Activated naive CD4-positive, alpha-beta T cell treated with anti-CD3 and anti-CD28 coated beads for 36 hours (primary cell): ENCODE results near the gene ANO6. TPM values are rescaled to one million over a fixed set of nuclear protein-coding genes. Genes with fewer than 3 reads are reported as not detected.

ENCODE experiments used
- CTCF ChIA-PET: fragments of 350-600 bp; sonication (Branson Sonifier 250); formaldehyde crosslinking; loops from one replicate; lab custom pipeline; 2021; ENCODE audit warnings: antibody characterized with exemption; lab: Charles Lee
- DNase-seq: peaks from one replicate; pipeline ENCODE4 v3.0.0-alpha.2; 2020
- H3K27ac Mint-ChIP-seq: one replicate; pipeline ENCODE4 v1.8.0; 2021; ENCODE audit warnings: mild to moderate bottlenecking, mixed read lengths
- H3K27me3 Mint-ChIP-seq: one replicate; pipeline ENCODE4 v1.8.0; 2021; ENCODE audit warnings: low read depth, mixed read lengths
- H3K36me3 Mint-ChIP-seq: one replicate; pipeline ENCODE4 v1.8.0; 2021; ENCODE audit warnings: low read depth, mixed read lengths
- H3K4me1 Mint-ChIP-seq: one replicate; pipeline ENCODE4 v1.8.0; 2021; ENCODE audit warnings: low read depth, mixed read lengths
- H3K4me3 Mint-ChIP-seq: one replicate; pipeline ENCODE4 v1.8.0; 2021; ENCODE audit warnings: mild to moderate bottlenecking, moderate library complexity, mixed read lengths
- H3K9me3 Mint-ChIP-seq: one replicate; pipeline ENCODE4 v1.8.0; 2021; ENCODE audit warnings: mixed read lengths
- intact Hi-C: fragments of 100-400 bp; cut with micrococcal nuclease; formaldehyde crosslinking; loops from one replicate; pipeline ENCODE4 v1.15.1; 2023
- total RNA-seq, 2 experiments: library from RNA; stranded (reverse); gene quantifications; one replicate each; pipeline ENCODE4 v1.2.3, GENCODE V29; 2021

Gene ANO6
- total RNA-seq, 2 experiments from 2014 or later: 12.9 to 14.6 TPM

DNA sequence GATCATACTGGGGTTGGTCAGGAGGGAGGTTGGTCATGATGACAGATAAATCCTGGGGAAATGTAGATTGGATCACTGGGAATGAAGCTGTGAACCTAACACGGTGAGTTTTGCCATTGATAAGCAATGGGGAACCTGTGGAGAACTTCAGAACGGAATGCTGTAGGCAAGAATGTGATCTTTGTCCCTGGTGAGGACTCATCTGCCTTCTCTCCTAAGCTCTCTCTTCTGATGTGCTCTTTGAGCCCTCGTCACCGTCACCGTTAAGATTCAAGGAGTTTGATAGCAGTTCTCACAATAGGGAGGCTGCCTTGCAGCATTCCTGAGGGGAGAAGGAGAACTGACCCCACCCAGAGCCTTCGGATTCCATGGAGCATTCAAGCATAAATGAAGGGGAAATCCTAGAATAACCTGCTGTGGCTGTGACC lies 217.6 kb downstream of the ANO6 start:
- DNase-seq: no peak
- peaks cover 10% of the 10 kb centered on the region for H3K36me3 Mint-ChIP-seq
- H3K9me3 Mint-ChIP-seq: no peaks in the 10 kb centered on the region
- CTCF ChIA-PET: interaction anchor here (1.1 kb wide), 1 partner anchor 250 kb away, joined by 3 read pairs; no protein-coding TSS in a partner anchor
- no peak overlapping the region for H3K27ac Mint-ChIP-seq
- no peaks in the 10 kb centered on the region for H3K27me3 Mint-ChIP-seq
- intact Hi-C loops: no loop called here
- H3K4me1 Mint-ChIP-seq: peaks cover 8% of the 10 kb centered on the region
- no peak overlapping the region for H3K4me3 Mint-ChIP-seq

DNA sequence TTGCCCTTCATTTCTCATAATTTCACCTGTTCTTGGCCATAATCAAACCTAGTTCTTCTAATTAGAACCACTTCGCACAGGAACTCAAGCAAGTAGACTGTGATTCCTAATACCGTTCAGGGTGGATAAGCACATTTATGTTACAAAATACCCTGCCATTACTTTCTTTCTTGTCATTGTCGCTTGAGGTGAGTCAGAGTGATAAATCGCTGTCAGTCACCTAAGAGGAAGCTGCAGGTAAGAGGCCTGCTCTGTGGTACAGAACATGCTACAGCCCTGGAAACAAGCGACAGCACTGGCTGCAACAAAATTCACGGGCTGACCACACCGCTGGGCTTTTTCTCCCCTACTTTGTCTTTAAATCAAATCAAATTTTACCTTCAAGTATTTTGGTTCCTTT lies 218.2 kb downstream of the ANO6 start:
- CTCF ChIA-PET: no interaction called here
- peaks cover 8% of the 10 kb centered on the region for H3K4me1 Mint-ChIP-seq
- intact Hi-C loops: no loop called here
- no peak overlapping the region for H3K27ac Mint-ChIP-seq
- peaks cover 7% of the 10 kb centered on the region for H3K36me3 Mint-ChIP-seq
- no peak for DNase-seq
- H3K4me3 Mint-ChIP-seq: no peak overlapping the region
- H3K9me3 Mint-ChIP-seq: no peaks in the 10 kb centered on the region
- H3K27me3 Mint-ChIP-seq: no peaks in the 10 kb centered on the region

DNA sequence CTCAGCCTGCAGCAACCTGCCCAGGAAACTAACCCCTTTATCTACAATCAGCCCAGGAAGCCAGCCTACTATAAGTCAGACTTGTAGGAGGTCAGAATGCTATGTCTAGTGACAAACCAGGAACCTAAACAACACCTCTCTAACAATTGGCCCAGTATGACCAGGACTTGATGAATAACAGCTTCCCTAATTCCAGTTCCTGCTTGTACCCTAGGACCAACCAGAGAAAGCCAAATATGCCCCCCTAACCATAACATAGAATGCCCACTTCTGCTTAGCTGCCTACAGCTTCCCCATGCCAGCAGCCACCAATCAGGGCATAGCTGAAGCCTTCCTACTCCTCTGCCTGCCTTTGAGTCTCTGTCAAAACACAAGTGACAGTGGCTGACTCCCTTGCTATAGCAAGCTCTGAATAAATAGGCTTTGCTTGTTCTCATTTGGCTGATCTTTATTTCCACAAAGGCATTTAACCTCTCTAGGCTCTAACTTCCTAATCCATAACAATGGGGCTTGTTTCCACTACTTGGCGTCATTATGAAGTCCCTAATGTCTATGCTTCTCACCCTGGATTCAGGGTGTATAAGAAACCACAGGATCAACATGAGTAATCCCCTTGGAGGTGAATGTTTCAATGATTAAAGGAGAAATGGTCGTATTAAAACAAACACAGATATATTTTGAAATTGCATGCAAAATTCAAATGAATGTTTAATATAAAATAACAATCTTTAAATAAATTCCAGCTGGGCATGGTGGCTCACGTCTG lies 220.2 kb downstream of the ANO6 start:
- no peak for DNase-seq
- no peaks in the 10 kb centered on the region for H3K36me3 Mint-ChIP-seq
- no peaks in the 10 kb centered on the region for H3K27me3 Mint-ChIP-seq
- H3K27ac Mint-ChIP-seq: no peak overlapping the region
- H3K9me3 Mint-ChIP-seq: peaks cover 1% of the 10 kb centered on the region
- intact Hi-C loops: no loop called here
- CTCF ChIA-PET: interaction anchor here (0.6 kb wide), 1 partner anchor 21 kb away, joined by 5 read pairs; no protein-coding TSS in a partner anchor
- no peaks in the 10 kb centered on the region for H3K4me1 Mint-ChIP-seq
- no peak overlapping the region for H3K4me3 Mint-ChIP-seq

DNA sequence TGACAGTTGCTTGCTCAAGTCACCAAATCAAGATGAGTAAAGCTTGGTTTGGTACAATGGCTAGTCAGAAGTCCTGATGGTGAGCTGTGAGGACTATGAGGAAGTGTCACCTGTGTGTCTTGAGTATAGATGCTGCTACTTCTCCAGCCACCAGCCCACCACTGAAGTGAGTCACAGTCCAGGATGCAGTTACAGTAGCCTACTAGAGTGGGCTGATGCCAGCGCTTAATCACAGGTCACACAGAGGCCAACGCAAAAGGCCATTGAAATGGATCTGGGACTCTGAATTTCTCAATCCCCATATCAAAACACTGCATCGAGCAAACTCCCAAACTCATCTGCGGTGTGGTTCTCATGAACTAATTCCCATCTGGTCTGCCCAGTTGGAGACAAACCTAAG lies 223.1 kb downstream of the ANO6 start:
- no peak overlapping the region for H3K27ac Mint-ChIP-seq
- DNase-seq: no peak
- H3K4me1 Mint-ChIP-seq: no peaks in the 10 kb centered on the region
- no peaks in the 10 kb centered on the region for H3K36me3 Mint-ChIP-seq
- intact Hi-C loops: no loop called here
- CTCF ChIA-PET: no interaction called here
- H3K9me3 Mint-ChIP-seq: peaks cover 11% of the 10 kb centered on the region
- no peaks in the 10 kb centered on the region for H3K27me3 Mint-ChIP-seq
- no peak overlapping the region for H3K4me3 Mint-ChIP-seq

DNA sequence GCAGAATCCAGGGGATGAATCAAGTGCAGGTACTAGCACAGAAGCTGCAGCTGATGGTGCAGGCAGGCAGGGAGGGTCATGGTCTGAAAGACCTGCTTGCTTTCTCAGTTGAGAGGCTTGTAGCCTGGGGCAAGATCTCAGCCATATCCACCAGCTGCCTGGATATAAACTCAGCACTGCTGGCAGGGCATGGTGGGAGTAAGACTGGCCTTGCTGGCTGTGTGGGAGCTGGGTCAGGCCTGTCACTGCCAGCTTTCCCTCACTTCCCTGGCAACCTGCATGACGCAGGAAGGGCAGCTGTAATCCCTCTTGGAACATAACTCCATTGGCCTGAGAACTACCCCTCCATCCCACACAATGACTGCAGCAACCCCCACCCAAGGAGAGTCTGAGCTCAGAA lies 230.1 kb downstream of the ANO6 start:
- no peak overlapping the region for H3K27ac Mint-ChIP-seq
- H3K36me3 Mint-ChIP-seq: no peaks in the 10 kb centered on the region
- peaks cover 9% of the 10 kb centered on the region for H3K27me3 Mint-ChIP-seq
- no peaks in the 10 kb centered on the region for H3K4me1 Mint-ChIP-seq
- DNase-seq: no peak
- H3K4me3 Mint-ChIP-seq: no peak overlapping the region
- peaks cover 27% of the 10 kb centered on the region for H3K9me3 Mint-ChIP-seq
- CTCF ChIA-PET: no interaction called here
- intact Hi-C loops: no loop called here

DNA sequence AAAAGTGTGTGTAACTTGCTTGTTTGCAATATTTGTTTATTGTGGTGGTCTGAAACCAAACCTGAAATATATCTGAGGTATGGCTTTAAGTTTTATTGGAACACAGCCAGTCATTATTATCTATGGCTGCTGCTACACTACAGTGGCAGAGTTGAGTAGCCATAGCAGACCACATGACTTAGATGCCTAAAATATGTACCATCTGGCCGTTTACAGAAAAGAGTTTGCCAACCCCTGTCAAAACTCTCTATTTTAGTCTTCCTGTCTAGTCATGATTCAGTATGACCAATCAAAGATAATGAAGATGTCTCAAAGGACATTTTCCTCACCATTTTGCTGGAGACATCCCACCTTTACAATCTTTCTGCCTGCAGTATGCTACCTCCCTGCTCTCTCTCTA lies 242.3 kb downstream of the ANO6 start:
- CTCF ChIA-PET: no interaction called here
- H3K27me3 Mint-ChIP-seq: peaks cover 3% of the 10 kb centered on the region
- H3K4me3 Mint-ChIP-seq: no peak overlapping the region
- H3K36me3 Mint-ChIP-seq: no peaks in the 10 kb centered on the region
- DNase-seq: no peak
- H3K4me1 Mint-ChIP-seq: no peaks in the 10 kb centered on the region
- H3K27ac Mint-ChIP-seq: no peak overlapping the region
- intact Hi-C loops: no loop called here
- H3K9me3 Mint-ChIP-seq: no peaks in the 10 kb centered on the region

DNA sequence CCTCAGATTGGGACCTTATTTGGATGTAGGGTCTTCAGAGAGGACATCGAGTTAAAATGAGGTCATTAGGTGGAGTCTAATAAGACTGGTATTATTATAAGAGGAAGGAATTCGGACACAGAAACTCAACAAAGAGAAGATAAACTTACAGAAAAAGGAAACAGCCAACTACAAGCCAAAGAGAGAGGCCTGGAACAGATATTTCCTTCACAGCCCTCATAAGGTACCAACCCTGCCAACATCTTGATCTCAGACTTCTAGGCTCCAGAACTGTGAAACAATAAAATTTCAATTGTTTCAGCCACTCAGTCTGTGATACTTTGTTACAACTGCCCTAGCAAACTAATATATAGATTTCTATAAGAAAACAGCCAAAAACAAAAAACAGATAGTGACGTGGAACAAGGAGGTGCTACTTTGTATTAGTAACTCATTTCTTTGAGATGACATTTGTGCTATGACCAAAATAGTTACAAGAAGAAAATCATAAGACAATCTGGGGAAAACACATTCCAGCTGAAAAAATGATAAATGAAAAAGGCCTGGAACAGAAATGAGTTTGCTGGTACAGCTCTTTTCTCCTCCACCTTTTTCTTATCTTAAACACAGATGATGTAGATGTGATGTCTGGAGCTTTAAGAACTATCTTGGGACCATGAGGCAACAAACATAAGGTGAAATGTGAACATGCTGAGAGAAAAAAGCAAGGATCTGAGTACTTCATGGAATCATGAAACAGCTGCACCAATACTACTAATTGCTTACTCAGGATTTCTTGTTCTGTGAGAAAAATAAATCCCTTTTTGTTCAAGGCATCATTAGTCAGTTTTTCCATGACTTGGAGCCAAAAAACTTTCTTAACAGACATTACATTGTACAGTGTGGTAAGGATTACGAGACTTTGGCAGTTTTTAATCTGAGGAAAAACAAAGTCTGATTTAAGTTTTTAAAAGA lies 243.2 kb downstream of the ANO6 start:
- Mint-ChIP-seq H3K9me3 (no peaks in the 10 kb centered on the region), H3K27ac (no peak overlapping the region), H3K4me1 (no peaks in the 10 kb centered on the region), H3K4me3 (no peak overlapping the region), H3K36me3 (no peaks in the 10 kb centered on the region), H3K27me3 (peaks cover 3% of the 10 kb centered on the region)
- CTCF ChIA-PET: no interaction called here
- intact Hi-C loops: no loop called here
- DNase-seq: no peak

DNA sequence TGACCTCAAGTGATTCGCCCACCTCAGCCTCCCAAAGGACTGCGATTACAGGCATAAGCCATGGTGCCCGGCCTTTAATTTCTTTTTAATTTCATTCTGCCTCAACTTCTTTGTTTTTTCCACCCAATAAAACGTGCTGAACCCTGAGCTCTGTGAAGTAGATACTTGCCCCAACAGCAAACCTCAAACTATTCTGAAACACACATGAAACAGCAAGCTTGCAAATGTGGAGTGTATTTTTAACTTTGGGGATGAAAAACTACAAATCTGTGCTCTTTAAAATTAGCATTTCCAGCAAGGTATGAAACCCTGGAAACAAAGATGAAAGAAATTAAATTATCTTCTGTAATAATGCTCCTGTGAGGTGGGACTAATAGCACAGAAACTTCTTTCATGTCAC lies 246.6 kb downstream of the ANO6 start:
- intact Hi-C loops: no loop called here
- Mint-ChIP-seq H3K36me3 (no peaks in the 10 kb centered on the region), H3K27ac (no peak overlapping the region), H3K9me3 (no peaks in the 10 kb centered on the region), H3K4me1 (no peaks in the 10 kb centered on the region), H3K4me3 (no peak overlapping the region), H3K27me3 (peaks cover 3% of the 10 kb centered on the region)
- CTCF ChIA-PET: no interaction called here
- no peak for DNase-seq

DNA sequence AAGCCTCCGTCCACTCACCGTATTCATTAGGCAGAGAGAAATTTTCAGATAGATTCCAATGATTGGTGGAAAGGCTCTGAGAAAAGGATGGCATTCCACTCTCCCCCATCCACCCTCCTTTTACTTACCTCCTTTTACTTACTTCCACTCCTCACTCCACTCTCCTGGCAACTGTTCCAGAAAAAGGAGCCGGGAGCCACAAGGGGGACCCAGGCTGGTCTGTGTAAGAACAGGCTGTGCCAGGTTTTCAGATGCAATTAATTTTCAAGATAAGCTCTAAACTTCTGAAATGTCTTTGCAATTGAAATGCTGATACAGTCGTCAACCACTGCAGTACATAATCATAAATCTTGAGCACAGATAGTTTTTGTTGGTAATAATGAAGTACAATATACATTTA lies 248.8 kb downstream of the ANO6 start:
- Mint-ChIP-seq H3K9me3 (no peaks in the 10 kb centered on the region), H3K27ac (no peak overlapping the region), H3K36me3 (no peaks in the 10 kb centered on the region), H3K4me3 (no peak overlapping the region), H3K27me3 (peaks cover 3% of the 10 kb centered on the region), H3K4me1 (peaks cover 3% of the 10 kb centered on the region)
- DNase-seq: no peak
- intact Hi-C loops: no loop called here
- CTCF ChIA-PET: no interaction called here

DNA sequence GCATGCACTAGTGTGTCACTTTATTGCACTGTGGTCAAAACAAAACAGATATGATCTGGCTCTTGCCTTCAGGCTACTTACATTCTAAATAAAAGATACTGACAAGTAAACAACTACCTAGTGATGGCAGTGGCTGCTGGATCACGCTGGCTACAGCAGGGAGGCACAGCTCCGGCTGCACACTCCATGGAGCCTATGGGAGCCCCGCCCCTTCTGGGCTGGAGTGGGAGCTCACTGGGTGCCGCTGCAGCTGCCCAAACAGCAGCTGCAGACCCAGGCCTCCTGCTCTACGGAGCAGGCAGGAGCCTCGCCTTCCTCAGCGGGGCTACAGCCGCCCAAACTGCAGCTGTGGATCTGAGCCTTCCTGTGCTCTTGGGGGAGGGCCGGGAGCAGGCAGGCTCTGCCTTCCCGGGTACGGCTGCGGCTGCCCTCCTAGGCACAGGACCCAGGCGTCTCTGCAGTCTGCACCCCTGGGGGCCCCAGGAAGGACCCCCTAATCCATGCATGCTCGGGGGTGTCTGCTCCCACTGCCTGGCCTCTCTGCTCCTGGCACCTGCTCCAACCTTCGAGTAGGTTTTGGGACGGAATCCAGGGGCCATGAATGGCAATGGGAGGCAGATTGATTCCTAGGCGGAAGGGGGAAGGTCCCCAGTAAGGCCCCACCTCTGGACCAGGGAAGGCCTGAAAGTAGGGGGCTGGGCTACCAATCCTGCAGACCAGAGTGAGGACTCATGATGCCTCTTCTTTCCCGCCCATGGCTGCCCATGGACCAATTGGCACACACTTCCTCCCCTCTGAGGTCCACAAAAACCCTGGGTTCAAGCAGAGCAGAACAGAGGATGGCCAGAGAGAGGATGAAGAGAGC lies 253.1 kb downstream of the ANO6 start:
- CTCF ChIA-PET: no interaction called here
- Mint-ChIP-seq H3K9me3 (no peaks in the 10 kb centered on the region), H3K27me3 (no peaks in the 10 kb centered on the region), H3K36me3 (no peaks in the 10 kb centered on the region), H3K27ac (no peak overlapping the region), H3K4me1 (peaks cover 11% of the 10 kb centered on the region), H3K4me3 (no peak overlapping the region)
- DNase-seq: no peak
- intact Hi-C loops: no loop called here

DNA sequence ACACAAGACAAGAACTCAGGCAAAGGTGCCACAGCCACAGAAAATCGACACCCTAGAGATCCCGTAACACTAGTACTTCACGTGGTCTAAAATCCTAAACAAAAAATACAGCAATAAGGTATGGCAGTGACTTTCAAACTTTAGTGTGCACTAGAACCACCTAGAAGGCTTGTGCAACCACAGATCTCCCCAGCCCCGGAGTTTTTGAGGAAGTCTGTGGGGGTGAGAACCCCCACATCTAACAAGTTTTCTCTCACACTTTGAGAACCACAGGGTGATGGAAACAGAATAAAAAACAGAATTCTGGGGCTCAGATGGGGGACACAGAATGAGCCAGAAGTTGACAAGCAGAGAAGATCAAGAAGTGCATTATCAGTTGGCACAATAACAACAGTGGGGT lies 254.0 kb downstream of the ANO6 start:
- DNase-seq: no peak
- H3K9me3 Mint-ChIP-seq: no peaks in the 10 kb centered on the region
- CTCF ChIA-PET: no interaction called here
- intact Hi-C loops: no loop called here
- peaks cover 11% of the 10 kb centered on the region for H3K4me1 Mint-ChIP-seq
- H3K36me3 Mint-ChIP-seq: no peaks in the 10 kb centered on the region
- H3K27me3 Mint-ChIP-seq: no peaks in the 10 kb centered on the region
- no peak overlapping the region for H3K27ac Mint-ChIP-seq
- H3K4me3 Mint-ChIP-seq: no peak overlapping the region

DNA sequence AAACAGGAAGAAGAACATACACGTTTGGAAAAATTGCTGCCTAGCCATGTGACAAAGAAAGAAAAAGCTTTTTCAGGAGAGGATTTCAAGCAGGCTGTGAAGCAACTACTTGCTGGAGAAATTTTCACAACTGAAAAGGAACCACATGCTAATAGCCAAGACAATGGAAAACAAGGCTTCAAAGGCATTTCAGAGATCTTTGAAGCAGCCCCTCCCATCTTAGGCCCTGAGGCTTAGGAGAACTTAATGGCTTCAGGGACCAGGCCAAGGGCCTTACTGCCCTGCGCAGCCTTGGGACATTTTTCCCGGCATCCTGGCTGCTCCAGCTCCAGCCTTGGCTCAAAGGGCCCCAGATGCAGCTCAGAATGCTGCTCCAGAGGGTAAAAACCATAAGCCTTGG lies 257.7 kb downstream of the ANO6 start:
- Mint-ChIP-seq H3K9me3 (peaks cover 3% of the 10 kb centered on the region), H3K27me3 (no peaks in the 10 kb centered on the region), H3K27ac (no peak overlapping the region), H3K4me1 (peaks cover 11% of the 10 kb centered on the region), H3K36me3 (peaks cover 3% of the 10 kb centered on the region), H3K4me3 (no peak overlapping the region)
- intact Hi-C loops: no loop called here
- CTCF ChIA-PET: interaction anchor here (0.6 kb wide), 1 partner anchor 396 kb away, joined by 3 read pairs; no protein-coding TSS in a partner anchor
- no peak for DNase-seq
